Measurements from ENCODE around the gene CARD9.

Gene CARD9

GRCh38 chr9:136327304-136327974 lies 46.0 kb downstream of the CARD9 start, which contains the start of gene GPSM1:
TSS of gene GPSM1 (plus strand) at chr9:136327539. CDS start at chr9:136327696, 157 bp downstream.
- TF ChIP-seq CTCF (IDR thresholded peaks at IDR 0.05; ENCODE audit: low read depth, low read length), result no peak
- H3K27me3 ChIP-seq (ENCODE audit: insufficient read depth, low read depth, severe bottlenecking), result no peaks in the 10 kb centered on the region
- peaks cover 23% of the 10 kb centered on the region for H3K36me3 ChIP-seq
- H3K9me3 ChIP-seq (ENCODE audit: severe bottlenecking), result no peaks in the 10 kb centered on the region
- H3K27ac ChIP-seq, result peak within 1 kb of the TSS; percentile 87
- peak within 1 kb of the TSS; percentile 72 for H3K4me3 ChIP-seq (ENCODE audit: low read depth, low read length)
- DNase-seq, result peak; percentile 61

GRCh38 chr9:136326761-136327303 lies 46.6 kb downstream of the CARD9 start:
- Histone ChIP-seq H3K9me3 (ENCODE audit: severe bottlenecking) (no peaks in the 10 kb centered on the region), H3K36me3 (peaks cover 17% of the 10 kb centered on the region), H3K4me3 (ENCODE audit: low read depth, low read length) (no peak overlapping the region; the same call in 1 of the 2 replicates), H3K27me3 (ENCODE audit: insufficient read depth, low read depth, severe bottlenecking) (no peaks in the 10 kb centered on the region), H3K27ac (peak overlapping the region; percentile 74)
- DNase-seq, result no peak
- TF ChIP-seq CTCF (IDR thresholded peaks at IDR 0.05; ENCODE audit: low read depth, low read length), result no peak

DNA sequence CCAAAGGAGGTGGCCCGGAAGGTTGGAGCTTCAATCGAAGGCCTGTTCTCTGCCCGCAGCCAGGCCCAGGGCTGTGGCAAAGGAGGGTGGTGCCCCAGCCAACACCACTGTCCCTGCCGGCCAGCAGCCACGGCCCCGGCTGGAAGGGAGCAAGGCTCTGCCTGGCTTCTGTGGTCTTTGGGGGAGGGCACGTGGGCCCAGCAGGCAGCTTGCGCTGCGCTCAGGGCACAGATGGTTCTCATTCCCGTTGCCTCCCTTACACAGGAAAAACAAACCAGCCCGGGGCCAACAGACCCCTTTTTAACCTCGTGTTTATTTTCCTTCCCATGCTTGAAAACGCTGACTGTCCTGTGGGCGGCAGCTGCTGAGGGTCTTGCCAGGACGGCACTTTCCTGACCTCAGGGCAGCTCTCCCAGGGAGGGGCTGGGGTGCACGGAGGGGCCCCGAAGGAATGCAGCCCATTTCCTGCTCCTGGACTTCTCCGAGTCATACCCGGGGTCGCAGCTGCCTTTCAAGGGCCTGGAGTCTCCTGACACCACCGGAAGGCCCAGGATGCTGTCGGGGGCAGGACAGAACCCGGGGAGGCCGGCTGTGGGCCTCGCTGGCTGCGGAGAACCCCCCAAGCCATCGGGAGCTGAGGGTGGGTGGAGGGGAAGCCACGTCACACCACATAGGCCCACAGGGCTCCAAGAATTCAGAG lies 47.3 kb downstream of the CARD9 start:
- H3K27ac ChIP-seq, result peak overlapping the region; percentile 74
- no peak overlapping the region for H3K4me3 ChIP-seq (ENCODE audit: low read depth, low read length)
- no peak for TF ChIP-seq CTCF (IDR thresholded peaks at IDR 0.05; ENCODE audit: low read depth, low read length)
- no peak for DNase-seq
- no peaks in the 10 kb centered on the region for H3K27me3 ChIP-seq (ENCODE audit: insufficient read depth, low read depth, severe bottlenecking)
- H3K9me3 ChIP-seq (ENCODE audit: severe bottlenecking), result no peaks in the 10 kb centered on the region
- H3K36me3 ChIP-seq, result peaks cover 15% of the 10 kb centered on the region

- DNase-seq, result no peak
- Histone ChIP-seq H3K27ac (no peak overlapping the region), H3K9me3 (ENCODE audit: severe bottlenecking) (peaks cover 3% of the 10 kb centered on the region), H3K4me3 (ENCODE audit: low read depth, low read length) (no peak overlapping the region), H3K36me3 (peaks cover 9% of the 10 kb centered on the region), H3K27me3 (ENCODE audit: insufficient read depth, low read depth, severe bottlenecking) (no peaks in the 10 kb centered on the region)
- no peak for TF ChIP-seq CTCF (IDR thresholded peaks at IDR 0.05; ENCODE audit: low read depth, low read length)
Observed at GRCh38 chr9:136325358-136325757, 48.1 kb downstream of the CARD9 start.

DNA sequence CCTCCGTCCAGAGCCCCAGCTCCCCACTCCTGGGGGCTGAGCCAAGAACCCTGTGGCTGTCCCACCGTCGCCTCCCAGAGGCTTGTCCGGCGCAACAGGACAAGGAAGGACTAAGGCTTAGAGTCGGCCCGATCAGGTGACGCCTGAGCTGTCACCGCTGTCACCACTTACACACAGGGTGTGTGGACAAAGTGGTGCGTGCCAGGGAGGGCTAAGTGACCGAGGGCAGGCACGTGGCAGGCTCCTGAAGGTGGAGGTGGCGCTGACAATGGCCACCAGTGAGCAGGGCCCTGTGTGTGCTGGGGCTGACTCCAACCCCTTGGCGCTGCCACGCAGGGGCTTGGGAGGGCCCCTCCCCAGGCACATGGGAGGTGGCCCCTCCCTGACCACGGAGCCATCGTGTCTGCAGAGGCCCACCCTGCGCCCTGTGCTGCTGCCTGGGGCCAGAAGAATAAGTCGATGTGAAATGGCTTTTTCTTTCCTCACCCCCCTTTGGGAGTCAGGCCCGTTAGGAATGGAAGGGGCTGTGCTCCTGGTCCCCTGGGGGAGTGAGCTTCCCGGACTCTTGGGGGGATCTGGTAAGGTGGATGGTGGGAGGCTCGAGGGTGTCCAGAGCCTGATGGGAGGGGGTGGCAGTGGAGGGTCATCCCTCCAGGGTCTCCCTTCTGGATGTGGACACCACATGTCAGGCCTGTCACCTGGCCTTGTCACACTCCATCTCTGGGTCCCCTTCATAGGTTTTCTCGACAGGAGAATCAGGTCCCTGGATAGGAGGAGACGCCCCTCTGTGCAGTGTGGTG lies 48.8 kb downstream of the CARD9 start:
- peak; percentile 81 for DNase-seq
- no peak overlapping the region for H3K4me3 ChIP-seq (ENCODE audit: low read depth, low read length)
- H3K27ac ChIP-seq, result peak overlapping the region; percentile 39; the same call in 1 of the 2 replicates
- H3K27me3 ChIP-seq (ENCODE audit: insufficient read depth, low read depth, severe bottlenecking), result no peaks in the 10 kb centered on the region
- peak; percentile 55 for TF ChIP-seq CTCF (IDR thresholded peaks at IDR 0.05; ENCODE audit: low read depth, low read length)
- peaks cover 5% of the 10 kb centered on the region for H3K36me3 ChIP-seq
- peaks cover 3% of the 10 kb centered on the region for H3K9me3 ChIP-seq (ENCODE audit: severe bottlenecking)
